Sciatic nerve (tissue), 2 donors: ENCODE results near the gene NLGN1. TPM values are rescaled to one million over a fixed set of nuclear protein-coding genes. Genes with fewer than 3 reads are reported as not detected.

ENCODE experiments used
- ATAC-seq: fragments of 200-7000 bp; cut with Tn5 transposase; one replicate; pipeline ENCODE4 v1.9.1; 2020; ENCODE audit warnings: mild to moderate bottlenecking, moderate library complexity
- DNase-seq: peaks from one replicate; pipeline ENCODE4 v3.0.0-alpha.2; 2020; ENCODE audit warnings: low spot score
- intact Hi-C: fragments of 100-400 bp; cut with DNase I; formaldehyde crosslinking; loops from one replicate; pipeline ENCODE4 v1.14.2; 2022
- total RNA-seq: library from RNA; stranded (reverse); fragmentation: NEBNext Ultra II Directional; extraction: Animal tissue kit (Norgen Biotek cat#: 25700); gene quantifications from one replicate; pipeline ENCODE4 v1.2.1, GENCODE V29; 2021
- donor health status: DM: no; HTN: no; CAD: no.
- donor health status: DM: no; HTN: no; CAD: no.

NLGN1 gene
- total RNA-seq, 1 donor from 2014 or later, result 26.0 TPM

DNA sequence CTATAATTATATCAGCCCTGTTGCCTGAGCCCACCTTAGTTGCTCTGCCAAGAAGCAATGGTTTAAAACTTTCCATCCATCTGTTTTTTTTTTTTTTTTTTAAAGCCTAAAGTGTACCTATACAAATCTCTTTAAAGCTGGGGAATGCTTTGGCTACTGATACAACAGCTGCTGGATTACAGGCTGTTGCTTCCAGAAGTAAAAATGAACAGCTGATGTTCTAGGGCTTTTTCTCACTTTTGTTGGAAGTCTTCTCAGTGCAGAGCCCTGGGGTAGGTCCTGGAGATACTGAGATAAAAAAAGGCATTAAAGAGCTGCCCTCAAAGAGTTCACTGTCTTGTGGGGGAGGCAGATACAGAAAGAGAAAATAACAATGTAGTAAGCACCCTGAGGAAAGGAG lies 218.1 kb downstream of the NLGN1 start:
- DNase-seq (no peak), ATAC-seq (no peak)
- intact Hi-C loops, result no loop called here

- ATAC-seq, result no peak
- intact Hi-C loops, result no loop called here
- DNase-seq, result no peak
These were observed 219.9 kb downstream of the NLGN1 start for GRCh38 chr3:173617490-173617889.

DNA sequence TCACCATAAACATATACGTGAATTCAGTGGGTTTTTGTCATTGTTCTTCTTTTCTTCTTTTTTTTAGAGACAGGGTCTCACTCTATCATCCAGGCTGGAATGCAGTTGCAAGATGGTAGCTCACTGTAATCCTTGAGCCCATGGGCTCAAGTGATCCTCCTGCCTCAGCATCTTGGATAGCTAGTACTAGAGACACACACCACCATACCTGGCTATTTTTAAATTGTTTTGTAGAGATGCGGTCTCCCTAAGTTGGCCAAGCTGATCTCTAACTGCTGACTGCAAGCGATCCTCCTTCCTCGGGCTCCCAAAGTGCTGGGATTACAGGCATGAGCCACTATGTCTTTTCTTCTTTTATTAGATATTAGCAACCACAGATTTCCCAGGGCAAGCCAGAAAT lies 220.6 kb downstream of the NLGN1 start:
- intact Hi-C loops, result no loop called here
- ATAC-seq, result no peak
- no peak for DNase-seq

GRCh38 chr3:173618703-173619102 lies 221.2 kb downstream of the NLGN1 start:
- ATAC-seq (no peak), DNase-seq (no peak)
- intact Hi-C loops, result no loop called here

DNA sequence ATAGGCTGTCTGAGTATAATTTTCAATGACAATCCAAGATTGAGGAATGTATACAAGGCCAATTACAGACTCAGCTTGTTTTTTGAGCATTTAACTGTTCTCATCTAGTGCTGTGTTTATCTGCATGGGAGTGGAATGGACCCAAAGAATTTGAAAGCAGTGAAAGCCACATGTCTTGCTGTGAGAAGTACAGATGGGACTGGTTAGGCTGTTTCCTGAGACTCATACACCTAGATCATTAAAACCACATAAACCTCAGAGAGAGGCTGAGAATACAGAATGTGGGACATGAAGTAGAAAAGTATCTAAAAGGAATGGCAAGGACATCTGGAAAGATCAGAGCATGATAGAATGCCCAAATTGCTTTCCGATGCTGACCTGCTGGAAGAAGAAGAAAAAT lies 224.6 kb downstream of the NLGN1 start:
- intact Hi-C loops, result no loop called here

DNA sequence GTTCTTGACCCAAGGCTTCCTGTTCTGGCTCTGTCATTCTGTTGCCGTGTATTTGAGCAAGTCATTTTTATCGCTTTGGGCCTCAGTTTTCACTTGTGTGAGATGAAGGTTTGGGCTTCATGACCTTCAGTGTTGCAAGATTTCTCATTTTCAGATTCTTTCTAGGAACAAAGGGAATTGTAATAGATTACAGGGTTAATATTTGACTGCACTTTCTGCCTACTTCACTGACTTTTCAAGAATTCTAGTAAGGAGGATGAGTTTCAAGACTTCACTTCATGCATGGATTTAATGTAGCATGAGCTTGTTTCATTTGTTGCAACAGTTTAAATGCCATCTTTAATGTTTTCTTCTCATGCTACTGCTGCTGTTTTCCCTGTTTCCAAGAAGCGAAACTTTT lies 226.5 kb downstream of the NLGN1 start:
- intact Hi-C loops, result no loop called here
- ATAC-seq, result no peak
- DNase-seq, result no peak

More for the DNA sequence above, 224.6 kb downstream of the NLGN1 start:
- no peak for ATAC-seq
- no peak for DNase-seq

DNA sequence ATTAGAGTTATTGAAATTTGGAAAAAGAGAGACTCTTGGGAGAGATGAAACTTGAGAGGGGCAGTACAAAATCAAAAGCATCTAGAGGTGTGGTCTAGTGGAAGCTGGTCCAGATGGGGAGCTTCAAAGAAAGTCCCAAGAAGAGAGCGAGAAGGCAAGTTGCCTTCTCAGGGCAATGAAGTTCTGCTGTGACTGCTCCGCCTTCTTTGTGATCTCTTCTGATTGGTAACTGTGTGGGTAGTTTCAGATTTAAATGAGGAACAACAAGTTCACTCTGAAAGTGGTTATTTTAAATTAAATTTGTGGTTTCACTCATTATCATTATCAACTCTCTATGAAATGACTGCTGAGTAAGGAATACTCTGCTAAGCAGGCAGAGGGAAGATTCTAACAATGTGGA lies 233.3 kb downstream of the NLGN1 start:
- intact Hi-C loops, result no loop called here

DNA sequence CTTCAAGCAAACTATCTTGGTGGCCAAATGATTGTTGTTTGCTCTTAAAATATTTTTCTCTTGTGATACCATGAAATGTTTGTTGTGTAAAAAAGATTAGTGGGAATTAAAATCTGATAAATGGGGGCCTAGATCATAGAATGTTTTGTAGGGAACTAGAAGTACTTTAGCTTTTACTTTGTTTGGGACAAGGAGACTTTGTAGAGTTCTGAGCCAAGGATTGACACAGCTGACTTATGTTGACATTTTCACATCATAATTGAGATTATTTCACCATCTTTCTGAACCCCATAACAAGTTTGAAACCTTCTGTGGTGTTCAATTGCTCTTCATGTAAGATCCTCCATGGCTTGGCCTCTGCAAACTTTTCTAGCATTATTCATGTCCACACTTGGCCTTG lies 235.4 kb downstream of the NLGN1 start:
- DNase-seq (no peak), ATAC-seq (no peak)
- intact Hi-C loops, result no loop called here

More for the DNA sequence above, 233.3 kb downstream of the NLGN1 start:
- ATAC-seq (no peak), DNase-seq (no peak)

GRCh38 chr3:173635826-173636225 lies 238.3 kb downstream of the NLGN1 start:
- DNase-seq (no peak), ATAC-seq (no peak)
- intact Hi-C loops, result no loop called here

- intact Hi-C loops, result no loop called here
- no peak for DNase-seq
- no peak for ATAC-seq
These were observed 241.6 kb downstream of the NLGN1 start for GRCh38 chr3:173639098-173639497.

GRCh38 chr3:173641696-173642095 lies 244.2 kb downstream of the NLGN1 start:
- intact Hi-C loops, result no loop called here
- ATAC-seq (no peak), DNase-seq (no peak)

GRCh38 chr3:173644086-173645082 lies 246.8 kb downstream of the NLGN1 start:
- intact Hi-C loops, result no loop called here
- DNase-seq (no peak), ATAC-seq (peak; percentile 26)

DNA sequence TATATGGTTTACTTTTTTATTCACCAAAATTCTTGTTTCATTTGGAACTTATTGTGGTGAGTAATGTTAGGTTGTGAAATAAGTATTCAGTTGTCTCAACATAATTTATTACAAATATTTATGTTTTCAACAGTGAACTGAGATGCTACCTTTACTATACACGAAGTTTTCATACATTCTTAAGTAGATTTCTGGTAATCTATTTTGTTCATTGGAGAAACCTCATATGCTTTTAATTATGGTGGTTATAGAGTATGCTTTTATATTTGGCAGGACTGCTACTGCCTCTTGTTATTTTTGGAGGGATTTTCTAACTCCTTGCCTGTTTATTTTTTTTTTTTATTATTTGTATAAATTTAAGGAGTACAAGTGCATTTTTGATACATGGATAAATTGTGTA lies 253.1 kb downstream of the NLGN1 start:
- DNase-seq (no peak), ATAC-seq (no peak)
- intact Hi-C loops, result no loop called here

DNA sequence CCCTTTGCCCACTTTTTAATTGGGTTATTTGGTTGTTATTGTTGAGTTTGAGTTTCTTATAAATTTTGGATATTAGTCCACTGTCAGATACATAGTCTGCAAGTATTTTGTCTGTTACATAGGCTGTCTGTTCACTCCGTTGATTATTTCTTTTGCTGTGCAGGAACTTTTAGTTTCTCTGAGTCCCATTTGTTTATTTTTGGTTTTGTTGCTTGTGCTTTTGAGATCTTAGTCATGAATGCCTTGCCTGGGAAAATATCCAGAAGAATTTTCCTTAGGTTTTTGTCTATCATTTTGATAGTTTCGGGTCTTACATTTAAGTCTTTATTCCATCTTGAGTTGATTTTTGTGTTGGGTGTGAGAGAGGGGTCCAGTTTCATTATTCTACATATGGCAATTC lies 254.5 kb downstream of the NLGN1 start:
- ATAC-seq (no peak), DNase-seq (no peak)
- intact Hi-C loops, result no loop called here

DNA sequence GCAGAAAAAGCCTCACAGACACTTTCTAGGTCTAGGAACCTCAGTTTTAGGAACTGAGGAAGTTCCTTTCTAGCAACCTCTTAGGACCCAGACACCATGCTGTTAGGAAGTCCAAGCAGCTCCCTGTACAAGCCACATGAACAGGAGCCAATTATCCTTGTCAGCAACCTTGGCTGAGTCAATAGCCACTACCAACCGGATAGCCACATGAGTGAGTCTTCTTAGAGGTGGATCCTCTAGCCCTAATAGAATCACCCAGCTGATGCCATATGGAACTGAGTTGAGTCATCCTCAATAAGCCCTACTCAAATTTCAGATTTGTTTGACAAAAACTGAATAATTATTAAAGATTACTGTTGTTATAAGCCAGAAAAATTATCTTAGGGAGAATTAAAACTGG lies 256.2 kb downstream of the NLGN1 start:
- DNase-seq (no peak), ATAC-seq (no peak)
- intact Hi-C loops, result no loop called here

DNA sequence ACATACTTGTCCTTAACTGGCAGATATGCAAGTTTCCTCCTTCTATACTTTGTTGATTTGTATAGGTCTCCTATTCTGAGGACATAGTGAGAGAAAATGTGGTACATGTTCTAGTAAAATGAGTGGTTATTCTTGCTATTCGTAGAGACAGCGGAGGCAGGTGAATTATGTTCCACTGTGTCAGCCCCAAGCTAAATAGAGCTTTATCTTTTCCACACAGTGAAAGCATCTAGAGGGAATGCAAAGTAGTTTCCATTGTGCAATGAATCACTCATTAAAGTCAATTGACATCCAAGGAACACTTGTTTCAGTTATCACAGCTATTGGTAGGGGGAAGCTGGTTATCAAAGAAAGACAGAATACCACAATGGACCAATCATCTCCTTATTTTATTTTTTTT lies 262.4 kb downstream of the NLGN1 start:
- ATAC-seq, result no peak
- intact Hi-C loops, result no loop called here
- DNase-seq, result no peak

GRCh38 chr3:173660645-173661299 lies 263.2 kb downstream of the NLGN1 start:
- ATAC-seq (no peak), DNase-seq (no peak)
- intact Hi-C loops, result no loop called here

DNA sequence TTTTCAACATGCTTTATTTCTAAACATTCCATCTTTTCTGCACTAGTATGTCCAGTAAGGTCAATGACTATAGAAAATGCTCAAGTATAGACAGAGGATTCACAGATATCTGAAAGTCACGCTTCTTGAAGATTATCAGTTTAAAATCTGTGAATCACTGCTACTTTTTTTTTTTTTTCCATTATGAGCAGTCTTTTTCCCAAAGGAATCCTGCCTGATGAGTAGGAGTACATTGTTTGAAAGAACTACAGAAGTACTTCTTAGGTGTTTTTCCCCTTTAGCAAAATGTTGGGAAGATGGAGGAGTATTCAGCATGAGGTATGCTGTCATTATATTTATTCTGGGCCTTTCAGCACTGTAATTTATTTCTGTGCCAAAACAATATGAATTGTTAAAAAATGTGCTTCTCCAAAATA lies 266.2 kb downstream of the NLGN1 start:
- DNase-seq, result no peak
- intact Hi-C loops, result no loop called here
- no peak for ATAC-seq

GRCh38 chr3:173676094-173676493 lies 278.6 kb downstream of the NLGN1 start:
- ATAC-seq, result no peak

DNA sequence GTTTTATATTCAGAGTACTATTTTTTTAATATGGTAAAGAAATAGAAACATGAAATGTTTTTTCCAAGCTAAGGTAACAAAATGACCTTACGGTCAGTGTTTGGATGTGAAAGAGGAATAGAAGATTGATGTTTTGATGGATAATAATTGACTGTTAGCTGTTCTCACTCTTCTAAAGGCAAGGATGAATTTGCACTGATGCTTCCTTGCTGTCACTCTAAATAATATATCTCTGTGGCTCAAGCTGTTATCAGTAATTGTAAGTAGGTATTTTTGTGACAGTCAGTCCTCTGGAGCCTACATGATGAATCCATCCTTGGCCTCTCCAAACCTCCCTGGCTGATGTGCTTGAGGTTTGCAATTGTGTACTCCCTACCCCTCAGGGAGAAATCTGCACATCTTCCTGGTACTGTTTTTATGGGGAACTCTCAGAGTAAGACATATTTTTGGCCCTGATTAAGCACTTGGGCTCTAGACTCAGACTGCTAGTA lies 283.7 kb downstream of the NLGN1 start:
- intact Hi-C loops, result no loop called here
- no peak for ATAC-seq
- DNase-seq, result no peak

More at GRCh38 chr3:173676094-173676493, 278.6 kb downstream of the NLGN1 start:
- DNase-seq, result no peak
- intact Hi-C loops, result no loop called here
